HG03457 (cell line): ENCODE measurements around the gene GPR87.
A peak's percentile ranks its signal among the peaks of the same experiment; 100 is the strongest.

ENCODE experiments used
- ATAC-seq: cut with Tn5 transposase; IDR thresholded peaks from one replicate; pipeline ENCODE4 v1.9.1; 2021; ENCODE audit warnings: moderate number of reproducible peaks; ENCODE audit not compliant: unreplicated experiment

Gene GPR87

DNA sequence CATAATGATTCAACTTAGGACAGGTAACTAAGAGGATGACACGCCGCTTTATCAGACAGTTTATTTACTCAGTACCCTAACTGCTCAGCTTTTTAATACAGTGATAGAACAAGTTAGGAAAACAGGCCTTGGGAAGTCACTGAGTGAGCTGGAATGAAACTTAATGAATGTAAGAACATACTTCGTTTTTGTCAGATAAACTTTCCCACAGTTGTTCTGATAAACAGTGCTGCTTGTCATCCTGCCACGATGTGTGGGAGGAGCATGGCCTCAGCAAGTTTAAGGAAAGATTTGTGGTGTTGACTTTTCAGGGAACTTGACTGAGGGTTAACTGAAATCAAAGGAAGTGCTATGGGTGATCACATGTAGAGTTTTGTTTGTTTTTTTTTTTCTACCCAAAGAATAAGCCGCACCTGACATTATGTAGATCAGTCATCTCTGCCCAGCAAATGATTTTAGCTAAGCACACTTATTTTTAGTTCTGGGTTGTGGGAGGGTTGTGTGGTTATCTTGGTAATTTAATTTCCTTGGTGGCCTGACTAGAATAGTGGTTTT, 32.6 kb downstream of the GPR87 start:
- ATAC-seq, result no peak

DNA sequence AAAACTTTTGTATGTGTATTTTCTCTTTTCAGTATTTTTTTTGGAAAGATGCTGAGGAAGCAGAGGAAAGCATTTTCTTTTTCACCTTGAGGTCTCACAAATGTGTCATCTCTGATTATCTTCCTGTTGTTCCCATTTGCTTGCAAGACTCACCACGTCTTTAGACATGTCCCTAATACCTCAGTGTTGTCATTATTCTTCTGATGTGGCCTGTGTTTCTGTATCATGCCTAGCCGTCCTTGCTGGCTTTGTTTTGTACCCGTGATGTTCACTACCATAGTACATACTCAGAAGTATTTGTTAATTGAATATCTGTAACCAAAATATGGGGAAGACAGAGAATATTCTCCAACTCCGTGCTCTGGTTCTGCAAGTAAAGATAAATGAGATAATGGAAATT, 33.2 kb downstream of the GPR87 start:
- ATAC-seq, result no peak

DNA sequence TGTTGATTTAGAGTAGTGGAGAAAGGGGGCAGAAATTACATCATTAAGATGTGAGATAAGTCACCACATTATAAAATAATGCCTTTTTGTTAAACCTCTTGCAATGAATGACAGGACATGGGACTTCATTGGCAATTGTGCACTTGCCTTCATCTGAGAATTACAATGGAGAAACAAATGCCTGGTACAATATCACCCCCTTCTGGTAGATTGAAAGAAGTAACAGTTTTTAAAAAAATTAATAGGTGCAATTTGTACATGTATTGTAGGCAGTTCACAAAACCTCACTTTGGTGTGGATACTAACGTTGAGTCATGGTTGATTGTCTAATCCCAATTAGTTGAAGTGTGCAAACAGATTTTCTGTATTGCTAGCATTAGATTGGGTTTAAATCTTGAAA, 33.7 kb downstream of the GPR87 start:
- ATAC-seq, result no peak

DNA sequence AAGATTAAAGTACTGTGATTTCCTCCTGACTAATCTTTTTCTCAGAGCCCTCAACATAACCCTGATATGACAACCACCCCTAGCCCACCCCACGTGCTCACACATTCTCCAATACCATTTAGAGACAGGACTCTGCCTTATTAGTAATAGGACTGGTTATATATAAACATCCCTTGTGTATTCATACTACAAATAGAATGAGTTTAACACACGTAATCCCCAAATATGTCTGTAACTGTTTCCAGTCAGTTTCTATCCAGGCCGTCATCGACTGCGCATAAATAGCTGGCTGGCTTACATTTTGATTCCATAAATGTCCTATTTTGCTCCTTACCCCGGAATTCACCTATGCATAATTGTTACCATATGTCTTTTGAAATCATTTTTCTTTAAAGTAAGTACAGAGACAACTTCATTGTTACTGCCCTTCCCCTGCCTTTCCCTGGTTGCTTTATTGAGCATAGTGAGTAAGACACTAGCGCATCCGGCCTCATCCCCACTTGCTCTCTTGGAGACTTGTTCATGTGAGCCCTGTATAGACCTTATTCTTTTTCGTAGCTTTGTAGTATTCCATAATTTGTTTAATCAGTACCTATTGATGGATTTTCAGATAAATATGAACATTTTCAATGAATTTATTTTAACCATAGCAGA, 34.8 kb downstream of the GPR87 start:
- no peak for ATAC-seq

GRCh38 chr3:151278230-151278629, 38.4 kb downstream of the GPR87 start, which contains the start of gene P2RY14:
P2RY14 (minus strand) TSS chr3:151278542; CDS start chr3:151214316, 64,226 bp downstream.
- ATAC-seq, result no peak

GRCh38 chr3:151276687-151277042, 40.0 kb downstream of the GPR87 start:
- ATAC-seq, result peak; percentile 62

DNA sequence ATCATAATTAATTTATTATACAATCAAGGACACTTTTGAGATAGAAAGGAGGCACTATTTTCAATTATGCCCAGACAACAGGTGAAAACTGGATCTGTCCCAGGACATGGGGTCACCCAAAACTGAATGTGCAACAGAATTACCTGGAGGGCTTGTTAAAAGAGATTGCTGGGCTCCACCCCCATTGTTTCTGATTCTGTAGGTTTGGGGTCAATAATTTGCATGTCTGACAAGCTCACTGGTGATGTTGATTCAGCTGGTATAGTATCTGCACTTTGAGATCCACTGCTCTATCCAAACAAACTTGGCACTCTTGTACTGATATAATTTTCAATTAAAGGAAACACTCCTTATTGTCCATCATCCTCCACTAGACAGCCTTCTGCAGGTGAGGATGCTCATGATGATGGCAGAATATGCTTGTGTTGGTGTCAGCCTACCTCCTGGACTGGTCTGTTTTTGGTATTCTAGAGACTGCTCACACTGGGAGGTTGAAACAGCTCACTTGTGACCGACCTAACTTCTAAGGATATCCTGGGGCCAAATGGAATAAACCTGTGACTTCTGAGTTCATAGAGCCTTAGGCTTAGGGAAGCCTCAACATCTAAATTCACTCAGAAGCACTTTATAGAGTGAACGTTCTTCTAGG, 40.5 kb downstream of the GPR87 start:
- peak; percentile 18 for ATAC-seq

DNA sequence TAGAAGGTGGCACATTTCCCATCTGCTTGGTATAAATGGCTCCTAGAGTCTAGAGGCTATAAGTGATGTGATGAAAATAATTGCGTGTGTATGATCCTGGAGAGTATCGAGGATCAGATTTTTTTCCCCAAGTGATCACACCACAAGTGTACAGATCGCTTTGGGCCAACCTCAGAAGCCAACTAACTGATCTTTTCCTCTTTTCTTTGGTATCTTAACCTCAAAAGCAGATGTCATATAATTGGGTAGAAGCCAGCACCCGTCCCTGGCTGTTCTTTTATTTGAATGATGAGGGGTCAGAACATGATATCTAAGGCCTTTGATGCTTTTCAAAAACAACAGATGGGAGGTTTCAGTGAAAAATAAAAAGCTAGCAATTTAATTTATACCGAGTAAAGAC, 41.5 kb downstream of the GPR87 start:
- no peak for ATAC-seq

DNA sequence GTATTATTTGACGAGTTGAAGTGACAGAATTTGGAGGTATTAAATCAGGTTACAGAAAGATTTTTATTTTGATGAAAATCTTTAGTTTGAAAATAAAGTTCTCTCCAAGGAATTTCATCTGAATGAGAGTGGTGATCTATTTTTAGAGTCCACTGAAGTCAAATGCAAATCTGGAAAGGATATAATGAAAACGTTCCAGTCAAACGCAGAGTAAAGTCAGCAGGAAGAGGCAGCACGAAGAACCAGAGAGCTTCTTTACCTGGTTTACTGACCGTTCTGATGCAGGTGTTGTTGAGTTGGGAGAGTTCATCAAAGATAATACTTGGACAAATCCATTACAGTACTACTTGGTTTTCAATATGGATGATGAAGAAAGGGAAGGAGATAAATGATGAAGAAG, 47.0 kb downstream of the GPR87 start:
- no peak for ATAC-seq

DNA sequence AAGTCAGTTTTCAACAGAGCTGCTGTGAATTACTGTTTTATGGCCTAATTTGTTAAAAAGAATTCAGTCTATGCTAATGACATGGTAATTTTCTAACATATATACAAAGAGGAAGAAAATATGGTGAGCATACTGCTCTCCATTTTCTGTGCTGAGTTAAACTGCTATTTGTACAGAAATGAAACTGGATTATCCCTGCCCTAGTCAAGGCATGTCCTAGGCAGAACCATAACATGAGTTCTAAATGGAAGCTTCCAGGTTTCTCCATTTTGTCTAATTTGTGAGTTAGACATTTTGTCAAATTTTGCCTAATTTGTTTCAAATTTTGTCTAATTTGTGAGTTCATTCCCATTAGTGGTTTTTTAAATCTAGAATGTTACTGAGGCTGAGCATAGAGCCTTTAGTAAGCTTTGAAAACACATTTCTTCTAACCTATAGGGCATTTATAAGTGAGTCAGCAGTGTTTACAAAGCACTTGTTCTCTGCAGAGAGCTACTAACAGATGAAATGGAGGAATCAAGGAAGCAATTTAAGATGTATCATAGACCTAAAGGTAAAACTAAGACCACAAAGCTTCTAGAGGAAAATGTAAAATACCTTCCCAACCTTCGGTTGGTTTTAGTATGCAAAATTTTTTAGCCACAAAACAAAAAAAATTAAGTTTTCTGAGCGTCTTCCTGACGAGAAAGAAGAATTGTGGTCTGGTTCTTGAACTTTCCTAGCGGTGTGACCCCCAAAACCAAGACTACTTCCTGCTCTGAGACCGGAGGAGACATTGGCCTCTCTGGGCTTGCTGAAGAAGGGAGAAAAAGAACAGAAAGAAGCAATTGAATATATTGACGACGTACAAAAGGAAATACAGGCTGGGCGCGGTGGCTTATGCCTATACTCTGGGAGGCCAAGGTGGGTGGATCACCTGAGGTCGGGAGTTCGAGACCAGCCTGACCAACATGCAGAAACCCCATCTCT, 48.1 kb downstream of the GPR87 start:
- peak; percentile 70 for ATAC-seq

GRCh38 chr3:151267066-151267465, 49.6 kb downstream of the GPR87 start:
- no peak for ATAC-seq

DNA sequence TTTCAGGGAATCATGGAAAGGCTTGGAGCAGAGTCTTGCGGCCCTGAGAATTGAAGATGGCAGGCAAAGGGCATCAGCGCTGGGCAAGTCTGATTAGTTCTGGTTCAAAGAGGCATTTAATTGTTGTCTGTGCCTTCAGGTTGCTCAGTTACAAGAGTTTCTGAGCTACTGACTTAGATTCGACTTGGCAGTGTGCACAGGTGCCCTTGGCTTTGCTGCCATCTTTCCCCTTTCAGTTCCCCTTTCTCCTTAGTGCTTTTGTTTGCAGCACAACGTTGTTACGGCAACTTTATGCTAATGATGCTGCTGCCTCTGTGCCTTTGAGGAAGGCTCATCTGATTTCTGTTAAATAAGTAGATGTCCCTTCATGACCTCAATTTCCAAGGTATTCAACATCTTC, 50.8 kb downstream of the GPR87 start:
- ATAC-seq, result peak; percentile 90

DNA sequence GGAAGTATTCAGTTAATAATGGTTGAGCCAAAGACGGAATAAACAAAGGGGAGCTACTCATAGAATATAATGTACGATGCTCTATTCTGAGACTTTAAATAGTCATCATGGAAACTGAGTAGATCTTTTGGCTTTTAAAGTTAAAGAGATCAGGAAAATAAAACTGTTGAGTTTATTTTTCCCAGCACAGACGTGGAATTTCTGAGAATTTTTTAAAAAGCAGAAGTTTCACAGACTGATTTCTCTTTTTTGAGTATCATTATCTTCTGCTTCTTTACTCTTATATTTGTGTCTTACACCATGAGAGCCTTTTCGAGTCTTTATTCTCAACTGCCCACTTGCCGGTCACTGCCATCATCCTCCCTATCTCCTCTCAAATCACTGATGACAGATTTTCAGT, 51.5 kb downstream of the GPR87 start:
- no peak for ATAC-seq

- no peak for ATAC-seq
Measured at GRCh38 chr3:151264605-151265004, 52.0 kb downstream of the GPR87 start.

DNA sequence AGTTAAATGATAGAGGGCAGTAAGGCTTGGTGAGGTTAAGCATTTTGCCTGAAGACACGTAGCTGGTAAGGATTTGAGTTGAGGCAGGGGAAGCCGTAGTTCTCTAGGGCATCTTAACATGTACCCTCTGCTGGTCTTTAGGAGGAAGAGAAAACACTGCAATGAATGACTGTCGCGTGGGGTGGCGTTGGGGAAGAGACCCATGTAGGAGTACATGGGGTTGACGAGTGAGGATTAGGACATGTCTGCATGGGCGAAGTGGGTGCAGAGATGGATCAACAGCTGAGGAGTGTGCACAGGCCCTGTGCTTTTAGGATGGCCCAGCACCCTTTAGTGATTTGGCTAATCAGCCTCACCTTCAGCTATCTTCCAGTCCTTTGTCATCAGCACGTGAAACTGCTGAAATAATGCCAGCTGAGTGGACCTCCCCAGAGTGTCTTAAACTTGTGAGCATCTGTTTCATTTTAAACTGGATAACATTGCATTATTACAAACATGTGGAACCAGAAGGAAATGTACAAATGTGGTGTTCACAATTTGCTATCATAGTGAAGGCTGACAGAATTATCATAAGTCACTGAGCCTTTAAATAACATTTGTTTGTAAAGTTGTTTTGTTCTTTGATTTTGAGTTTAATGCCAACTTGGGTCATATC, 53.6 kb downstream of the GPR87 start:
- ATAC-seq, result no peak

DNA sequence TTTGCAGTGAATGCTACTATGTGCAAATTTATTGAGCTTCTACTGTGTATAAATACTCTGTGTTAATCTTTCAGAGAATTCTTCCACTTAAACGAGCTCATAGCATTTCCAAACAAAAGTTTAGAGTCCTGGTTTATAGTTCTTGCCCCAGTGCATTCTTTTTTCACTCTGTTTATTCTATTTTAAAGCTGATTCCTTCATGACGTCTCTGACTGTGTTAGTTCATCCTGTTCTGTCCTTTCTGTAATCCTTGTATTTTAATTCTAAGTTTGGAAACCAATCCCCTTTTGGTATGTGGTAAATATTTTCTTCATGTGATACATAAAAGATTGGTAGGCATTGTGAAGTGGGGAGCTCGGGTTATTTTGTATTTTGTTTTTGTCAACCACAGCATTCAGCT, 57.0 kb downstream of the GPR87 start:
- no peak for ATAC-seq

- no peak for ATAC-seq
Measured at GRCh38 chr3:151256749-151257148, 59.9 kb downstream of the GPR87 start.

- ATAC-seq, result no peak
Measured at GRCh38 chr3:151248772-151249337, 67.8 kb downstream of the GPR87 start.
